ENCODE results near the gene TRAF3.

The TRAF3 gene

DNA sequence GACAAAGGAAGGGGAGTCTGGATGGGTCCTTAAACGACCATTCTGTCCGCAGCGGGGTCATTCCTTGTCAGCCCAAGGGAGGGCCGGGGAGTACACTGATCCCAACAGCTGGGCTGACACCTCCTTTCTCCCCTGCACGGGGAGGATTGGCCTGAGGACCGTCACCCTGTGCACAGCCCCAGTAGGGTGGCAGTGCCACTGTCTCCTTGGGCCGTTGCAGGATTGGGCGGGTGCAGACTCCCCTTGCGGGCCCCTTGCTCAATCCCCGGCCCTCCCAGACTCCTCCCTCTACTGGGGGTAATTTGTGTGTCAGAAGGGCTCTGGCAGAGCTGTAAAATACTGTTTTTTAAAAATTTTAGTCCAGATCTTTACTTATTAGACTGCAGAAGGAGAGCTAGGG, 132.7 kb downstream of the TRAF3 start:
- DNase-seq (ENCODE audit: low read depth) = no peak
- no peak overlapping the region for H3K4me3 ChIP-seq (ENCODE audit: low read depth, low read length)
- TF ChIP-seq, protein P1, sequence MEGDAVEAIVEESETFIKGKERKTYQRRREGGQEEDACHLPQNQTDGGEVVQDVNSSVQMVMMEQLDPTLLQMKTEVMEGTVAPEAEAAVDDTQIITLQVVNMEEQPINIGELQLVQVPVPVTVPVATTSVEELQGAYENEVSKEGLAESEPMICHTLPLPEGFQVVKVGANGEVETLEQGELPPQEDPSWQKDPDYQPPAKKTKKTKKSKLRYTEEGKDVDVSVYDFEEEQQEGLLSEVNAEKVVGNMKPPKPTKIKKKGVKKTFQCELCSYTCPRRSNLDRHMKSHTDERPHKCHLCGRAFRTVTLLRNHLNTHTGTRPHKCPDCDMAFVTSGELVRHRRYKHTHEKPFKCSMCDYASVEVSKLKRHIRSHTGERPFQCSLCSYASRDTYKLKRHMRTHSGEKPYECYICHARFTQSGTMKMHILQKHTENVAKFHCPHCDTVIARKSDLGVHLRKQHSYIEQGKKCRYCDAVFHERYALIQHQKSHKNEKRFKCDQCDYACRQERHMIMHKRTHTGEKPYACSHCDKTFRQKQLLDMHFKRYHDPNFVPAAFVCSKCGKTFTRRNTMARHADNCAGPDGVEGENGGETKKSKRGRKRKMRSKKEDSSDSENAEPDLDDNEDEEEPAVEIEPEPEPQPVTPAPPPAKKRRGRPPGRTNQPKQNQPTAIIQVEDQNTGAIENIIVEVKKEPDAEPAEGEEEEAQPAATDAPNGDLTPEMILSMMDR (IDR thresholded peaks at IDR 0.05; ENCODE audit: insufficient read depth, low read depth, low read length, missing control alignments) = no peak

DNA sequence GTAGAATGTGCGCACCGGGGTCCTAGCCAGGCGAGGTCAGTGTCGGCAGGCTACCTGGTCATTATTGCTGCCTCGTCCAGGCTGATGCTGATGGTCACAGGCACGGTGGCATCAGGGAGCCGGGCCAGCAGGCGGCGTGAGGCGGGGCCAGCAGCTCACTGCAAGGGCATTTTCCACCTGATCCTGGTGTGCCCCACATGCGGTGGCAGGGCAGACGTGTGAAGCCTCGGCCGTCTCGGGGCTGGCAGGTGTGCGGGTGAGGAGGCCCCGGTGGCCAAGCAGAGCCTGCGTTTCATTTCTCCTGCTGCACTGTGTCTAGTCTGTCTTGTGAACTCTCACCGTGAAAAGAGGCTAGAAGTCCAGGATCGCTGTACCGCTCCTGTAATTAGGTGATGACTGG, 133.2 kb downstream of the TRAF3 start:
- no peak for DNase-seq (ENCODE audit: low read depth)
- TF ChIP-seq, protein P1 (IDR thresholded peaks at IDR 0.05; ENCODE audit: insufficient read depth, low read depth, low read length, missing control alignments) = no peak
- H3K4me3 ChIP-seq (ENCODE audit: low read depth, low read length) = no peak overlapping the region

DNA sequence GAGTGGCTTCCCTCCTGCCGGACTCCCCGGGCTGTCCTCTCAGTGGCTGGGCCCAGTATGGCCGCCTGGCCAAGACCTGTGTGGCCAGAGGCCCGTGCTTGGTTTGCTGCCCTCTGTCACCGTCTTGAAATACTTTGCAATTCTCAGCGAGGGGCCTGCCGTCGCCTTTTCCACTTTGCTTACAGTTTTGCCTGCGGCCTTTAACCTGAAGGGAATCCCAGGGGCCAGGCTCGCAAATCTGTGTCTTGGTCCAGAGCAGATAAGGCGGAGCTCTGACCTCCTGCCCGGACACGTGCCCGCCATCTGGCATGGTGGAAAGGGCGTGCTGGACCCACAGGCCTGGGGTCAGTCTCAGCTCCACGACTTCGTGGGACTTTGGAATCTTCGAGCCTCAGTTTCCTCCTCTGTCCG, 134.3 kb downstream of the TRAF3 start:
- no peak for DNase-seq (ENCODE audit: low read depth)
- TF ChIP-seq, protein P1 (IDR thresholded peaks at IDR 0.05; ENCODE audit: insufficient read depth, low read depth, low read length, missing control alignments) = no peak
- H3K4me3 ChIP-seq (ENCODE audit: low read depth, low read length) = no peak overlapping the region

DNA sequence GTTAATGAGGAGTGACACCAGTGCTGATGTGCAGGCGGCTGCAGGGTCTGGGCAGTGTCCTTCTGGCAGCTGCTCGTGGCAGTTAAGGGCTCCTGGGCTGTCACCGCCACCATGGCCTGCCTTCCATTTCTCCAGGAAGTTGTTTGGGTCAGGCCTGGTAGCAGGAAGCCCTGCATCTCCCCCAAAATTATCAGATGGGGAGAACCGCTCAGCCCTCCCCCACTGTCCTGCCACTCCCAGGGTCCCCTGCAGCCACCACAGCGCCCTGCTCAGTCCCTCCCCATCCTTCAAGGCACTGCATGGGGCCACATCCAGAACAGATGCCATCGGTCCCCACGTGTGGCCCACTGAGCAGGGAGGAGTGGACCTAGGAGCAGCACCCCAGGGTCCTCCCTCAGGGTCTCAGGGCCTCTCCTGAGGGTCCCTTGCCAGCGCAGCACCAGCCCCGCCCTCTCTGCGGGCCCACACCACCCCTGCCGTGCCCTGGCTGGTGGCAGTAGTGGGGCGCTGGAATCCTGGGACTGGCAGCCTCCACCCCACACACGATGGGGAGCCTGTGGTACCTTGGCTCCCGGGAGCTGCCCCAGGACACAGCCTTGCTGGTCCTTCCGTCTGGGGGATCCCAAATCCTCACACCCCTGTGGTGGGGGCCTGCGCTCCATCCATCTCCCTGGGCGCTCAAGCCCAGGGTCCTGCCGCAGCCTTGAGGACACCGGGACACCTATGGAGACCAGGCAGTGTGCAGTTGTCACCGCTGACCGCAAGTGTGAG, 134.9 kb downstream of the TRAF3 start:
- DNase-seq (ENCODE audit: low read depth) = no peak
- no peak overlapping the region for H3K4me3 ChIP-seq (ENCODE audit: low read depth, low read length)
- TF ChIP-seq, protein P1 (IDR thresholded peaks at IDR 0.05; ENCODE audit: insufficient read depth, low read depth, low read length, missing control alignments) = no peak

DNA sequence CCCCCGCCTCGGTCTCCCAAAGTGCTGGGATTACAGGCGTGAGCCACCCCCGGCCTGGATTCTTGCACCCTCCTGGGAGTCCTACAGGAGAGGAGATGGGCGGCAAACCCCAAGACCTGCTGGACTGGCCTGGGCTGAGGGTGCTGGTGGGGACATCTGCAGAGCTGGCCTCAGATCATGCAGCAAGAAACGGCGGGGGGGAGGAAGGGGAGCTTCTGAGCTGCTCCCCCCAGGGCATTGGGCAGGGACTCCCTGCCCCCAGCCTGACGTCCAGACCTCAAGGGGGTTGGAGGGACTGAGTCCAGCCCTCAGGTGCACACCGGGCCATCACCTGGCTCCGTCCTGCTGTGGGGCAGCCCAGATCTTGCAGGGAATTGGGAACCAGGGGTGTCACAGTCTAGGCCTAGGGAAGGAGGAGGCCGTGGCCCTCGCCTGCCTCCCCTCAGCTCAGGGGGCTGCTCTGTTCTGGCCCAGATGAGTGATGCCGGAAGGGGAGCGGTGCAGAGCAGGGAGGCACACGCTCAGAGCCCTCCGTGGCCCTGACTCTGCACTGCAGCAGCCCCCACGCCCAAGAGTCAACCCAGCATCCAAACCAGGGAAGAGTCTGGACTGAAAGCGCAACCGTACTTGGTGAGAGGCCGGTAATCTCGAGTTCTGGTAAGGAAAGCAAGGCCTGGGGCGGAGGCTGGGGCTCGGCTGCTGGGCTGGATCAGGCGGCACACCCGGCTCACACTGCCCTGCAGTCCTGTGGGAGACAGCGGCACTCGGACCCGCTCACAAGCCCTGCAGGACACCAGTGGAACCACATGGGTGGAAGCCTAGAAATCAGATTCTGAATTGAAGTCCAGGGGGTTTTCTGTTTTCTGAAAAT, 136.3 kb downstream of the TRAF3 start:
- TF ChIP-seq, protein P1 (IDR thresholded peaks at IDR 0.05; ENCODE audit: insufficient read depth, low read depth, low read length, missing control alignments) = no peak
- no peak for DNase-seq (ENCODE audit: low read depth)
- no peak overlapping the region for H3K4me3 ChIP-seq (ENCODE audit: low read depth, low read length)

DNA sequence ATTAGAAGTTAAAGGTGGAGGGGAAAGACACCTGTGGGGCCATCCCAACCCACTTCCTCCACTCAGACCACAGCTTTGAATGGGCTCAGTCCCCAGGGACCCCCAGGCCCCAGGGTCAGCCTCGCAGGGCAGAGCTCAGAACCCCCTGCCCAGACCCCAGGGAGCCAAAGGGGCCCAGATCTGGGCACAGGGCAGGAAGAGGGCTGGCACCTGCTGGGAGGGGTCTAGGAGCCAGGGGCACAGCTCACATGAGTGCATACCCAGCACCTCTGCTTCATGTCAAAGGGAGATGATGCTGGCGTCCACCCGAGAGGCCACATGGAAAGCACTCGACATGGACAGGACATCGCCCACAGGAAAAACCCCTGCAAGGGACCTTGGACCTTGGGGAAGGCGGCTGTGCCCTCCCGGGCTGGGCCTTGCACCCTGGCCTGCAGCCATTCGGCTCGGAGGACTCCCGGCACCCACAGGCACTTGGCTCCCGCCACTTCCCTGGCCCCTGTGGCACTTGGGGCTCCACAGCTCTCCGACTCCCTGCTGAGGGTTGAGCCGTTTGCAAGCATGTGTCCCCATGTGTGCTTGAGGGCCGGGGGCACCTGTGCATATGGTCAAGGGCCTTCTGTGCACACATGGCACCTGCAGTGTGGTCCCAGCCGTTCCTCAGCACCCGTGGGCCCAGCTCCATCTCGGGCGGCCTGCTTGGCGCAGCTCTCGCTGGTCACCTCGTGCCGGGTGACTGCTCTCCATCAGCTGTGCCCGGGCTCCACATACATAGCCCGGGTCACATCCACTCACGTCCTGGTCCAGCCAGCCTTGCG, 137.4 kb downstream of the TRAF3 start:
- no peak for DNase-seq (ENCODE audit: low read depth)
- TF ChIP-seq, protein P1 (IDR thresholded peaks at IDR 0.05; ENCODE audit: insufficient read depth, low read depth, low read length, missing control alignments) = no peak
- H3K4me3 ChIP-seq (ENCODE audit: low read depth, low read length) = no peak overlapping the region
